Upper lobe of right lung (tissue), 1 donor: Measurements from ENCODE around the gene ERICH2. TPM values are rescaled to one million over a fixed set of nuclear protein-coding genes. Genes with fewer than 3 reads are reported as not detected.

Experiments used
- ATAC-seq: fragments of 200-7000 bp; cut with Tn5 transposase; one replicate; pipeline ENCODE4 v1.9.1; 2020; ENCODE audit warnings: mild to moderate bottlenecking, moderate library complexity
- DNase-seq: peaks from one replicate; pipeline ENCODE4 v3.0.0-alpha.2; 2020
- H3K27ac ChIP-seq: fragments of 200-600 bp; one replicate; pipeline ENCODE4 v1.8.0; 2022
- H3K27me3 ChIP-seq: fragments of 200-600 bp; one replicate; pipeline ENCODE4 v1.8.0; 2022; ENCODE audit warnings: mild to moderate bottlenecking
- H3K36me3 ChIP-seq: fragments of 200-600 bp; one replicate; pipeline ENCODE4 v1.8.0; 2022
- H3K4me1 ChIP-seq: fragments of 200-600 bp; one replicate; pipeline ENCODE4 v1.8.0; 2022
- H3K4me3 ChIP-seq: fragments of 200-600 bp; one replicate; pipeline ENCODE4 v1.8.0; 2022; ENCODE audit warnings: mild to moderate bottlenecking
- H3K9me3 ChIP-seq: fragments of 200-600 bp; one replicate; pipeline ENCODE4 v1.8.0; 2022
- intact Hi-C: fragments of 100-400 bp; cut with DNase I; formaldehyde crosslinking; loops from one replicate; pipeline ENCODE4 v1.11.0; 2022
- total RNA-seq: library from RNA; stranded (reverse); fragmentation: NEBNext Ultra II Directional; extraction: Animal tissue kit (Norgen Biotek cat#: 25700); gene quantifications from one replicate; pipeline ENCODE4 v1.2.1, GENCODE V29; 2021
- TF ChIP-seq, protein P1 (sequence below): fragments of 200-600 bp; IDR thresholded peaks from one replicate; pipeline ENCODE4 v1.8.0; 2022; ENCODE audit warnings: antibody characterized with exemption
- donor health status: DM: no; HTN: yes; CAD: no; lungs with severe emphysema.

ERICH2 gene
- total RNA-seq, 1 donor from 2014 or later: 5.6 TPM

GRCh38 chr2:170815746-170816503, 45.7 kb downstream of the ERICH2 start:
- Histone ChIP-seq H3K27me3 (peaks cover 81% of the 10 kb centered on the region), H3K4me3 (peak overlapping the region; percentile 39), H3K4me1 (peaks cover 38% of the 10 kb centered on the region), H3K9me3 (no peaks in the 10 kb centered on the region), H3K36me3 (no peaks in the 10 kb centered on the region), H3K27ac (no peak overlapping the region)
- TF ChIP-seq, protein P1, sequence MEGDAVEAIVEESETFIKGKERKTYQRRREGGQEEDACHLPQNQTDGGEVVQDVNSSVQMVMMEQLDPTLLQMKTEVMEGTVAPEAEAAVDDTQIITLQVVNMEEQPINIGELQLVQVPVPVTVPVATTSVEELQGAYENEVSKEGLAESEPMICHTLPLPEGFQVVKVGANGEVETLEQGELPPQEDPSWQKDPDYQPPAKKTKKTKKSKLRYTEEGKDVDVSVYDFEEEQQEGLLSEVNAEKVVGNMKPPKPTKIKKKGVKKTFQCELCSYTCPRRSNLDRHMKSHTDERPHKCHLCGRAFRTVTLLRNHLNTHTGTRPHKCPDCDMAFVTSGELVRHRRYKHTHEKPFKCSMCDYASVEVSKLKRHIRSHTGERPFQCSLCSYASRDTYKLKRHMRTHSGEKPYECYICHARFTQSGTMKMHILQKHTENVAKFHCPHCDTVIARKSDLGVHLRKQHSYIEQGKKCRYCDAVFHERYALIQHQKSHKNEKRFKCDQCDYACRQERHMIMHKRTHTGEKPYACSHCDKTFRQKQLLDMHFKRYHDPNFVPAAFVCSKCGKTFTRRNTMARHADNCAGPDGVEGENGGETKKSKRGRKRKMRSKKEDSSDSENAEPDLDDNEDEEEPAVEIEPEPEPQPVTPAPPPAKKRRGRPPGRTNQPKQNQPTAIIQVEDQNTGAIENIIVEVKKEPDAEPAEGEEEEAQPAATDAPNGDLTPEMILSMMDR: peak; percentile 69
- ATAC-seq: peak; percentile 70
- peak; percentile 74 for DNase-seq
- intact Hi-C loops: no loop called here

GRCh38 chr2:170816504-170817092, 46.4 kb downstream of the ERICH2 start, which contains the start of gene GAD1:
GAD1 (plus strand) TSS chr2:170816887; CDS start chr2:170818592, 1,705 bp downstream.
- Histone ChIP-seq H3K27me3 (peaks cover 88% of the 10 kb centered on the region), H3K27ac (no peak within 1 kb of the TSS)
- intact Hi-C loops: no loop called here

GRCh38 chr2:170817093-170818035, 47.2 kb downstream of the ERICH2 start:
- Histone ChIP-seq H3K9me3 (no peaks in the 10 kb centered on the region), H3K36me3 (no peaks in the 10 kb centered on the region), H3K4me1 (peaks cover 53% of the 10 kb centered on the region), H3K27me3 (peaks cover 95% of the 10 kb centered on the region), H3K4me3 (peak overlapping the region; percentile 39), H3K27ac (no peak overlapping the region)
- TF ChIP-seq, protein P1: no peak
- intact Hi-C loops: no loop called here
- DNase-seq (no peak), ATAC-seq (no peak)

More at GRCh38 chr2:170816504-170817092, 46.4 kb downstream of the ERICH2 start, which contains the start of gene GAD1:
- ATAC-seq (peak; percentile 68), DNase-seq (peak; percentile 81)
- Histone ChIP-seq H3K4me1 (peaks cover 45% of the 10 kb centered on the region), H3K36me3 (no peaks in the 10 kb centered on the region), H3K4me3 (peak within 1 kb of the TSS; percentile 39), H3K9me3 (no peaks in the 10 kb centered on the region)
- TF ChIP-seq, protein P1: no peak

GRCh38 chr2:170818036-170818751, 48.0 kb downstream of the ERICH2 start:
- Histone ChIP-seq H3K4me3 (peak overlapping the region; percentile 39), H3K9me3 (no peaks in the 10 kb centered on the region), H3K27me3 (peaks cover 100% of the 10 kb centered on the region), H3K27ac (no peak overlapping the region), H3K4me1 (peaks cover 61% of the 10 kb centered on the region), H3K36me3 (no peaks in the 10 kb centered on the region)
- intact Hi-C loops: no loop called here
- ATAC-seq (no peak), DNase-seq (no peak)
- TF ChIP-seq, protein P1: no peak
